Pons (tissue), 1 donor: ENCODE data around the gene OXCT1.
"Not testable (repeated sequence)": the region's sequence is repeated elsewhere in the genome, so short reads cannot be mapped to it uniquely, and the experiment has no call there.

ENCODE experiments used
- DNase-seq: peaks from one replicate; pipeline ENCODE4 v3.0.0-alpha.2; 2016; ENCODE audit warnings: low spot score

OXCT1 gene

DNA sequence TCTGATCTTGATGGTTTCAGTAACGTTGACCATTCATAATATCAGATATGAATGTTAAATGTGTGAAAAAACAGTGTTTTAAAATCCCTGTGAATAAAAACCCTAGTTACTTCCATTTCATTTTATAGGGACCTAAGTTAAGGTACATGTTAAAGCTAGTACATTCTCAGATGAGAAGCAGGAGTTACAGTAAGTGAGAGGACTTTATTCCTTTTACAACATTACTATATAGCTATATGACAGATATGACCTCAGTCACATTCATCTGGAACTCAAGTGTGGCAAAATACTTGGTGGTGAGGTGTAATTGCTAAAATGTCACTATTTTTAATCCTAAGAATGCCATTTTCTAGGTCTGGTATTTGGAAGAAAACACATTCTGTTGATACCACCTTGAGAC is 96.4 kb downstream of the OXCT1 start:
- no peak for DNase-seq

DNA sequence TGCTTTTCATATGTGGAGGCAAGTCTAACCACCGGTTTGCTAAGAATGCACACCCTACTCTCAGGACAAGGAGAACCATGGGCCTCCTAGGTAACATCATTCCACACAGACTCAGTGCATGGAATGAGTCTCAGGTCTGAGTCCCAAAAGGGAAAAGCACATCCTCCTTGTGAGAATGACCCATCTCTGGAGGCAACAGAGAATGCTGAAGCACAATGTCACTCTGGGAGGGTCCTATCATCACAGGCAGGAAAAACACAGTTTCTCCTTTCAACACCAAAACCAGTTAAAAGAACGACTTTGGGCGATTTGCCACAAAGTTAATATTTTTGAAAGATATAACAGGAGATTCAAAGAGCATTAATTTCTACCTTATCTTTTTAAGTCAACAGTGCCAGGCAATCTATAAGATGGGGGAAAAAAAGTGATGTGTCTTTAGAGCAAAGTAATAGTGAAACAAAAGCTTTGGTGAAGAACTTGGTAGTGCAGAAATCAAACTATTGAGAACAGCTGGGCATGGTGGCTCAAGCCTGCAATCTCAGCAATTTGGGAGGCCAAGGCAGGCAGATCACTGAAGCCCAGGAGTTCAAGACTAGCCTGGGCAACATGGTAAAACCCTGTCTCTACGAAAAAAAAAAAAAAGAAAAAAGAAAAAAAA is 97.3 kb downstream of the OXCT1 start:
- DNase-seq: no peak

DNA sequence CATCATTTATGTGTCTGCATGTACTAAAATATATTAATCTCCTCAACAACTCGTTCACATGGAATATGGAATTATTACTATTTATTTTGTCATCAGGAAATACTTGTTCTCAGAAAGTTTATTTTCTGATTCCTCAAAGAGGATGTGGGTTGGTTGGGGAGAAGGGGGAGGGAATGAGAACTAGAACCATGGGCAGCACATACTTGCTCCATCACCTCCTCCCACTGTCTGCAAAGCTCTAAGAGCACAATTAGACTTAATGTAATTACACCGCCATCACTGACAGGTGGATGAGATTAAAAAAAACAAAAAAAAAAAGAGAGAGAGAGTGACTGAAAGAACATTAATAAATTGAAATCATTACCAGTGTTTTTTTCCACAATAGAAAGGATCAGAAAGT is 98.2 kb downstream of the OXCT1 start:
- DNase-seq: no peak

DNA sequence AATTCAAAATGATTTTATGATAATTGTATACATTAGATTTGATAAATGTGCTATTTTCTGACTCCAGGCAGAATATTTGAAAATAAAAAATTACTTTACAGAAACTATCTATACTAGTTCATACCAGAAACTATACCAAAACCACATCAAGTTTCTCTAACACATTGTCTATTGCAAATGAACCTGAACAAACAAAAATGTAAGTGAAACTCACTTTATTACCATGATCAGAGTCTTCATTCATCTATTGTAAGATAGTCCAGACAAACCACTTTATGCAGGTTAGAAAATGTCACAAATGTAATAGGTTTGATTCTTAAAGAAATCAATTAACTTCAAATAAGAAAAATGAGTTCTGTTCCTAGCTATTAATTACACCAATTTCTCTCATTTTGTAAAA is 99.4 kb downstream of the OXCT1 start:
- no peak for DNase-seq

DNA sequence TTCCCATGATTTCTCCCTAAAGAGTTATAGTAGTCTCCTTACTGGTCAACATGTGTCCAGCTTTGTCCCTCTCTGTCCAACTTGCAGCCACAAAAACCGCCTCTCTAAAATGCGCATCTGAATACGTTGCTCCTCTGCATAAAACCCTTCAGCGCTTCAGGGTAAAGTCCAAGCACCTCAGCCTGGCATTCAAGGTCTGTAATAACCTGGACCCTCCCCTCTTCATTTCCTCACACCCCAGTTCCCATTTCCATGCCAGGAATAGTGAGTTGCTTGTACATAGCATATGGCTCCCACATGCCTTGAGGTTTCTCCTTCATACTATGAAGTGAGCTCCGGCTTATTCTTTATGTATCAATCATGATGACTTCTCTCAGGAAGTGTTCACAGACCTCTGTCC is 101.5 kb downstream of the OXCT1 start:
- no peak for DNase-seq

DNA sequence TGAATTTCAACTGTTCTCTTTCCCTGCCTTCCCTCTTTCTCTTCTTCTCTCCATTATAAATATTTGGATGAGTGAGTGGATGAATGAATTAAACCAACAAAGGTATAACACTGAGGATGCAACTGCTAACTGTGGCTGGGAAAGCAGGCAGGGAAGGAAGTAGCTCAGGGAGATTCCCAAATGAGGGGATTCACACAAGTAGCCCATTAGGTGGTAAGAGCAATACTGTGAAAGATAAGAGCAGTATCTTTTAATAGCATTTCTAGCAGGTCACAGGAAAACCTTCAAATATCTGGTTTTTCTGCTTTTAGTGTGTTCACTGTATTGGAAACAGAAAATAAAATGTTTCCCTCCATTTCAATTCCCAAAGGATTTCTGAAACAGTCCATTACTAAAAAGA is 105.6 kb downstream of the OXCT1 start:
- no peak for DNase-seq

DNA sequence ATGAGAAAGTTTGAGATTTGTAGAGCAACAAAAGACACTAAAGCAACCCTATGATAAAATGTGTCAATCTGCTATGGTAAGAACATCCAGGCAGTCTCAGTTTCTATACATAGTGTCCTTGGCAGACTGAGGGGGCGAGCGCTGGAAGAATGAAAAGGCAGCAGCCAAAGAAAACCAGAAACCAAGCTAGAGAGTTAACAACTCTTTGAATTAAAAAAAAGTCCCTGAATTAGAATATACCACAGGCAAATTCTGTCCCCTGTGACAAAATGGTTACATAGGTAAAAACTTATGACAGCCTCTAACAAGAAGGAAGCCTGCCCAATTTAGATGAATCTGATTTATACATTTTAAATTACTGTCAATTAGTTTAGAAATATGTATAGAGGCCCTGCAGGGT is 106.7 kb downstream of the OXCT1 start:
- DNase-seq: no peak

DNA sequence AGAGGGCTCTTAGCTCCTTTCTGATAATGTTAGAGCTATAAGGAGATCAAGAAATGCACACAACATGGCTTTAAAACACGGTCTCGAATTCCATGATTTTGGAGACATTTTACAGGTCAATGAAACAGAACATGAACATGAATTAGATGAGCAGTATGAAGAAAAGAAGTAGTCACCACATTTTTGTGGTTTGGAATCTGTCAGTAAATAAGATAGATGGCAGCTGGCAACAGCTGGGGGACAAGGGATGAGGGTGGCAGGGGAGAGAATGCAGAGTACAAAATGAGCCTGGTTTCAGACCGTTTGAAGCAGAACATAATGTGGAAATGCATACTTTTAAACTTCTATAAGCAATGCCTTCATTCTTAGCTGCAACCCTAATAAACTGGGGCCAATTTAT is 107.1 kb downstream of the OXCT1 start:
- DNase-seq: no peak

DNA sequence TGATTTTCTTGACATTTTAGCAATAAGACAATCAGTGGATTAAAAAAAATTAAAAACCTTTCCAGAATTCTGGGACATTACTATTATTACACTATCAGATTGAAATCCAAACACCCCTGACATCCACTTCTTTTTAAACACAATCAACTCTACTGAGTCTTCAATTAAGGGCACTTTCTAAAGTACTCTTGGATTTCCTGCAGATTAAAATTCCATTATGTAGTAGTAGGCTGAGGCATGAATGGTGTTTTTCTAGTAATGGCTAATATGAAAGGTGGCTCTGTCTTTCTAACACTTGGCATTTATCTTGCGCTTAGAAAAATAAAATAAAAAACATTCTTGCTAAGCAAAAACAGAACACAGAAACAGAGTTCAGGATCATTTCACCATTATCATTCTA is 107.8 kb downstream of the OXCT1 start:
- no peak for DNase-seq

DNA sequence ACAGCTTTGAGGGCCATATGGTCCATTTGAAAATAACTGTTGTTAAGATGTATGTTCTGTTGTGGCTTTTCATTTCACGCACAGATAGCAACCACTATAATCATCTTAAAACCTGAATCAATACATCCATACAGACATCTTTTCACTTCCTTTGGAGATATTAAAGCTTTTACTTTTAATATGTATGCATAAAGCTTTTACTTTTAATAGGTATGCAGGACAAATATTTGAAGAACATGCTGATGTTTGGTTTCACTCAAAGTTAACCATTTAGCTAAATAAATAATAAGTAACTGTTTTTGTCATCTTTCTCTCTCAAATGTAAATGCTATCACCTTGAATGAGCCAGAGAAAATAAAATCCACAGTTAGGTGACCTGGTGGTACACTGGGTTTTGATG is 108.6 kb downstream of the OXCT1 start:
- no peak for DNase-seq

DNA sequence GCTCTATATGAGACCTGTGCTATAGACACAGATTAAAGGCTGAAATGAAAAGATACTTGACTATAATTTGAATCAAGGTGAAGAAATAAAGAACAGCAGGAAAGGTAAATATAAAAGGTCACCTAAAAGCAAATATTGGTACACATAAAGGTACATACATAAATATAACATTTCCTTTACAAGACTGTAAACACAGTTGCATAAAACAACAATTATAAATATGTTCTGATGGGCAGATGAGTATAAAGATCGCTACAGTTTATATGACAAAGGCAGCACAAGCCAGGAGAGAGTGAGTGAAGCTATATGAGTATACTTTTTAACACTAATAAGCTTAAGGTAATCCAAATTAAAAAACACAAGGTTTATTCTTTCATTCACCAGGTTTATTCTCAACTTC is 114.5 kb downstream of the OXCT1 start:
- DNase-seq: no peak

DNA sequence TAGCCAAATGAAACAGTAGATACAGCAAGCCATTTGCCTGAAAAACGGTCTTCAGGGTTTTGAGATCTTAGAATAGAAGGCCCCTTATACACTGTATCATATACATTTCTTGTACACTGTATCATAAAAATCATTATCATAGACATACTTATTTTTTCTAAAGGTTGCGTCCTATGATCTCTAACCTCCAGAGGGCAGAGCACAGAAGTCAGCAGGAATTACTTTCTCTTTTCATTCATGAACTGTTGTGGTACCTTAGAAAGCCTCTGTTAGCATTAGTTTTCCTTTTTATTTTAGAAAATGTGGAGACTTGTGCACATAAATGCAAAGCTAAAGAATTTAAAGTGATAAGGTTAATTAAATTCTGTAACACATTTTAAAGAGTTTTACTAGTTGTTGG is 115.4 kb downstream of the OXCT1 start:
- DNase-seq: no peak

DNA sequence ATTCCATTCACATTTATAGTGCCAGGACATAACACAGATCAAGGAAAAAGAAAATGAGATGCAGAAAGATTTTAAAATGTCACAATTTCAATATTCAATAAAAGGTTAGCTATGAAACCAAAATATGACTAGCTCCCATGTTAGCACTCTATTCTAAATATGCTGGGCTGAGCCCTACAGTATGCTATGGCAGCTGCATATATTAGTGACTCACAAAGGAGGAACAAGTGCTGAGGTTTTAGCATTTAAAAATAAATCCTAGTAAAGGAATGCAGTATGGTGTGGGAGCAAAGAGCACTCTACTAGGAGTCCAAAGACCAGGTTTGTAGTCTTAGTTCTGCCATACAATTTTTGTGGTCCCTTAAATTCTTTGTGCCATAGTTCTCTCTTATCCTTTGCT is 118.4 kb downstream of the OXCT1 start:
- no peak for DNase-seq

DNA sequence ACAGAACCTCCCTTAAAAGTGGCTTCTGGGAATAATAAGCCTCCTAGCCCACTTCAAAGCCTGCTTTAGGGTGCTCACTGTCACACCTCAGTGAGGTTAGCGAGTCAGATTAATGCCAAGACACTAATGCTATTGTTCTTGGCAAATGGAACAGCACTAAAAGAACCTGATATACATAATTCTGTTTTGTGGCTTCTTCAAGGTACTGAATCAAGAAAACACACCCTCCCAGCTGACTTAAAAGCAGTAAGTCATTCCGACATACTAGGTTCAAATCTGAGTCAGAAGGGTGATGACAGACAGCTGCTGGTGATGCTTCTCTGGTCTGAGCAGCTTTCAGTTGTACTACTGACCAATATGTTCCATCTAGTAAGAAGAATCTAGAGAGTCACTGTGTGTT is 121.6 kb downstream of the OXCT1 start:
- no peak for DNase-seq

DNA sequence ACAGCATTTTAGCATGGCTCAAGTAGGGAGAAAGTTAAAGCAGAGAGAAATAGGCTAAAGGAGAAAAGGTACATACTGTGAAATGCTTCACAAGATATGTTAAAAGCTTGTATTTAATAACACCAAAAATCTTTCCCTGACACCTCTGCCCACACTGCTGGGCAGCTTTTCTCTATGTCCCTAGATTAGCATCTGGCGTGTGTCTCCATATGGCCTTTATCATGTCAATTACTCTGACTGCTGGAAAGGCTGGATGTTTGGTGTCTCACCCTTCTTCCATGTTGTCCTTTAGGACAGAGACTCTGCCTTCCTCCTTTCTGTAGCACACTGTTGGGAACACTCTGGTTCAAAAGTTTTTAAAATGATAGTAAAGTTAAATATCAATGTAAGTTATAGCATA is 122.5 kb downstream of the OXCT1 start:
- no peak for DNase-seq

DNA sequence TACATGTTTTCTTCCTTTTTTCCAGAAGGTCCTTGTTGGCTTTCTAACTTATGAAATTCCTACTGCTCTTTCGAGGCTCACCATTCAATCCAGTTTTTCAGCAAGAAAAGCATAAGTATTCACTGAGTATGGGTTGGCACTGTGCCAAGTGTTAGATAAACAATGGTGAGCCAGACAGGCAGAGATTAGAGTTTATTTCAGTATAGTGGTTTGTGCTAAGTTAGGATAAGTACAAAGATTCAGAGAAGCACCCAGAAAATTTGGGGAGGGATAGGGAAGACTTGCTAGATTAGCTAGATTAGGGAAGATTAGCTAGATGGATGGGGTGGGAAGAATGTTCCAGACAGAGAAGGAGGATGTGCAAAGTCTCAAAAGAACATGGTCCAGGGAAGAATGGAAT is 122.9 kb downstream of the OXCT1 start:
- DNase-seq: peak; percentile 15

DNA sequence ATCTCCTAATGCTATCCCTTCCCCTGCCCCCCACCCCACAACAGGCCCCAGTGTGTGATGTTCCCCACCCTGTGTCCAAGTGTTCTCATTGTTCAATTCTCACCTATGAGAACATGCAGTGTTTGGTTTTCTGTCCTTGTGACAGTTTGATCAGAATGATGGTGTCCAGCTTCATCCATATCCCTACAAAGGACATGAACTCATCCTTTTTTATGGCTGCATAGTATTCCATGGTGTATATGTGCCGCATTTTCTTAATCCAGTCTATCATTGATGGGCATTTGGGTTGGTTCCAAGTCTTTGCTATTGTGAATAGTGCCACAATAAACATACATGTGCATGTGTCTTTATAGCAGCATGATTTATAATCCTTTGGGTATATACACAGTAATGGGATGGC is 127.6 kb downstream of the OXCT1 start:
- not testable (repeated sequence) for DNase-seq

DNA sequence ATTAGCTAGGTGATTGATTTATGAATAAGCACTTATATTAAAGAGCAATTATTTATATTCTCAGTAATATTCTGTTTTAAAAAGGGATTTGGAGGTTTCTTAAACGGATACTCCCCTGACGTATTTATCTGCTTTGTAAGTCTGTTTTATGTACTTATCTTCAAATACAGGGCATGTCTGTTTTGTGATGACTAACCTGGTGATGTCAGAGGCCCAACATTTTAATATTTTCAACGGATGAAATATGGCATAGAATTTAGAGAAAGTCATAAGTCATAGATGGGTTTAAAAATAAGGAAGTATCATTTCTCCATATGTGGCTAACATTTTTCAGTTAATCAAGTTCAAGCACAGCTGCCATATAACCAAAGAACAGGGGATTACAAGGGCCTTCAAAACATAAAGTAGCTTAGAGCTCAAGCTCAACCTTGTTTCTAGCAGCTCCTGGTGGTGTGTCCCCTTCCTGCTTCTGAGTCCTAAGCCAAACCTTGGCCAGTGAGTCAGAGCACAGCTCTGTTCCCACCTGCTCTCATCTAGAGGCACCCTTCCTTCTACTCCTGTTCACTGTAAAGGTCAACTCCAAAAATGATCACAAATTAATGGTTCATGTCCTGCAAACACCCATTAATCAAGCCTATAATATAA is 131.4 kb downstream of the OXCT1 start:
- DNase-seq: no peak

DNA sequence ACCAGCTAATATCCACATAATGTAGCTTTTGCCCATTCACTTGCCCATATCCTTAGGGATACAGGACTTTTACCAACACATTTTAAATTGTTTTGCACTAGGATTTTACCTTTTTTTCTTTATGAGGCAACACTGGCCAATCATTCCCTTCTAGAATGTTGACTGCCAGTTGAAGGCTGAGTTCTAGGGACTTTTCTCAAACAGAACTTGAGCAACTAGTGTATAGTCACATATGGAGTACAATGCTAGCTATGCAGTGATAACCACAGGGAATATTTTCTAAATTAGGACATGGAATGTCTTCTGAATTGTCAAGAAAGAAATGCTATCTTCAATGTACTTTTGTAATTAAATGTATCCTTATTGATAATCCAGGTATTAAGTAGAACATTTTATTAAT is 133.6 kb downstream of the OXCT1 start:
- DNase-seq: no peak

DNA sequence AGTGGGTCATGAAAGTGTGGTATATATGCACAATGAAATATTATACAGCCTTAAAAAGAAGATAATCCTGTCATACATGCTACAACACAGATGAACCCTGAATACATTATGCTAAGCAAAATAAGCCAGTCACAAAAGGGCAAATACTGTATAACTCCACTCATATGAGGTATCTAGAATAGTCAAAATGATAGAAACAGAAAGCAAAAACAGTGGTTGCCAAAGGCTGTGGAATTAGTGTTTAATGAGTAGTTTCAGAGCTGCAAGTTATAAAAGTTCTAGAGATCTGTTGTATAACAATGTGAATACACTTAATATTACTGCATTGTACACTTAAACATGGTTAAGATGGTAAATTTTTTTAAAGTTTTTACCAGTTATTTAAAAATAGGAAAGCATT is 135.0 kb downstream of the OXCT1 start:
- no peak for DNase-seq

DNA sequence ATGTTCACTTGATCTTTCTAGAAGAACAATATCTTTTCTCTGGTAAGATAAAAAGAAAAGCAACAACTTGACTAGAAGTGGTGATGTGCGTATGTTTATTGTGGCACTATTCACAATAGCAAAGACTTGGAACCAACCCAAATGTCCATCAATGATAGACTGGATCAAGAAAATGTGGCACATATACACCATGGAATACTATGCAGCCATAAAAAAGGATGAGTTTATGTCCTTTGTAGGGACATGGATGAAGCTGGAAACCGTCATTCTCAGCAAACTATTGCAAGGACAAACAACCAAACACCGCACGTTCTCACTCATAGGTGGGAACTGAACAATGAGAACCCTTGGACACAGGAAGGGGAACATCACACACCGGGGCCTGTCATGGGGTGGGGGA is 140.8 kb downstream of the OXCT1 start:
- DNase-seq: not testable (repeated sequence)

DNA sequence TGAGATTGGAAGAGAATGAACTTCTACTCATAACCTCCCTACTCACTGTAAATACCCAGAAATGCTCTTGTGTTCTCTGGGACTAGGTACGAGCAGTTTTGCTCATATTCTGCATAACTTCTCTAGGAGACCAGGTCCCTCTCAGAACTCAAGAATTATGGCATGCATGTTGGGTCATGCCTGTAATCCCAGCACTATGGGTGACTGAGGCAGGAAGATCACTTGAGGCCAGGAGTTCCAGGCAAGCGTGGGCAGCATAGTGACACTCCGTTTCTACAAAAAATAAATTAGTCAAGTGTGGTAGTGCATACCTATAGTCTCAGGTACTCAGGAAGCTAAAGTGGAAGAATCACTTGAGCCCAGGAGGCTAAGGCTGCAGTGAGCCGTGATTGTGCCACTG is 141.9 kb downstream of the OXCT1 start:
- no peak for DNase-seq

DNA sequence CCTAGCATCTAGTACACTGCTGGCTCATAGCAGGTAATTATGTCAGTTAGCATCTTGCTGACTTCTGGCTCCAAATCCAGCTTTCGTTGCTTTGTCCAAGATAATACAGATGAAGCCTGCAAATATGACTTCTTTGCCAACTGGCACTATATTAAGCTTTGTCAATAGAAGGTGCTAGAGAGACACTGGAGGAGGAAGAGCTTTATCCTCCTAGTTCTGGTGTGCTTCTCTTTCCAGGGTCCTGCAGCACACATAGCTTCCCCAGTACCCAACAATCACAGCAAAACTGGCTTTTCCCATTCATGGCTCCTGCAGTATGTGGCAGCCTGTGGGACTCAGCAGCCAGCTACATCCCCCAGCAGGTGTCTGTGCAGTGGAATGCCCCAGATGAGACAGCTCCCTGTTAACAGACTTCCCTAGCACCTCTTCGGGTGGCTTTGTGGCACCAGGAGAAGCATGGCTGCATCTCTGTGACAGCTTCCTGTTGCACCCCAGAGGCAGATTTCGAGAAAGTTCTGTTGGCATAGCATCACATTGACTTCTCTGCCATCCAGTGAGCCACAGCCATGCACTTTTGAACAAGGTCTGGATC is 147.8 kb downstream of the OXCT1 start:
- DNase-seq: no peak

DNA sequence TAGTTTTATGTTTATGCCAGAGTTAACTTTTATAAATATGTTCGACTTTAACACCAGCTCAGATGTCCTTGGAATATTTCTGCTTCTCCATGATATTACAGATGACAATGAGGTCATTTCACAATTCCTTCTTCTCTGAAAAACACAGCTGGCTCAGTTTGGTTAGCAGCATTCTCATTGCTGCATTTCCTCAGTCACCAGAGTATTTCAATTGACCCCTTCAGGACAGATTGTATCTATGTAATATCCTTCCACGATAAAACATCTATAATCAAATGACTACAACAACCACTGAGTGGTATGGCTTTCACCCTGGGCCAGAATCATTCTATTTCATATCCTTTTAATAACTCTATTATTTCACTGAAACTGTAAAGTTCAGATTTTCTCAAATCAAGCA is 148.7 kb downstream of the OXCT1 start:
- no peak for DNase-seq
